HG02642 (cell line): ENCODE measurements around the gene PFKFB4.
"Not testable (repeated sequence)": the region's sequence is repeated elsewhere in the genome, so short reads cannot be mapped to it uniquely, and the experiment has no call there.

Source experiments
- ATAC-seq: cut with Tn5 transposase; IDR thresholded peaks from one replicate; pipeline ENCODE4 v1.9.1; 2021; ENCODE audit warnings: mild to moderate bottlenecking; ENCODE audit not compliant: unreplicated experiment, poor library complexity

Gene PFKFB4

GRCh38 chr3:48562367-48563095 is 5.9 kb upstream of the PFKFB4 start:
- ATAC-seq = no peak

GRCh38 chr3:48561045-48561736 is 4.6 kb upstream of the PFKFB4 start:
- ATAC-seq = no peak

GRCh38 chr3:48560648-48561018 is 4.0 kb upstream of the PFKFB4 start:
- no peak for ATAC-seq

- ATAC-seq = no peak
Measured at GRCh38 chr3:48558493-48559134, 2.0 kb upstream of the PFKFB4 start.

- no peak for ATAC-seq
Measured at GRCh38 chr3:48555949-48556795, 431 bp downstream of the PFKFB4 start.

- no peak for ATAC-seq
Measured at GRCh38 chr3:48555231-48555948, 1.2 kb downstream of the PFKFB4 start.

GRCh38 chr3:48553886-48554845 is 2.4 kb downstream of the PFKFB4 start:
- no peak for ATAC-seq

GRCh38 chr3:48553361-48553760 is 3.2 kb downstream of the PFKFB4 start:
- no peak for ATAC-seq

GRCh38 chr3:48552111-48552951 is 4.3 kb downstream of the PFKFB4 start:
- ATAC-seq = no peak

GRCh38 chr3:48551651-48552050 is 5.0 kb downstream of the PFKFB4 start:
- ATAC-seq = not testable (repeated sequence)

GRCh38 chr3:48548729-48549705 is 7.6 kb downstream of the PFKFB4 start:
- ATAC-seq = no peak

- no peak for ATAC-seq
Measured at GRCh38 chr3:48548126-48548525, 8.5 kb downstream of the PFKFB4 start.

- ATAC-seq = no peak
Measured at GRCh38 chr3:48546203-48546829, 10.3 kb downstream of the PFKFB4 start.

- ATAC-seq = no peak
Measured at GRCh38 chr3:48544141-48544540, 12.5 kb downstream of the PFKFB4 start.

- ATAC-seq = no peak
Measured at GRCh38 chr3:48543271-48543866, 13.2 kb downstream of the PFKFB4 start.

- ATAC-seq = no peak
Measured at GRCh38 chr3:48538451-48538850, 18.2 kb downstream of the PFKFB4 start.
